Ureter (tissue), 1 donor: ENCODE data around the gene PCDHGB5. TPM values are rescaled to one million over a fixed set of nuclear protein-coding genes. Genes with fewer than 3 reads are reported as not detected.

Source experiments
- DNase-seq: peaks from one replicate; pipeline ENCODE4 v3.0.0-alpha.2; 2020; ENCODE audit warnings: low spot score
- total RNA-seq: library from RNA; stranded (reverse); gene quantifications from one replicate; pipeline ENCODE4 v1.2.4, GENCODE V29; 2023
- donor health status: DM: yes; HTN: yes; CAD: no.

The PCDHGB5 gene
- total RNA-seq, 1 donor from 2014 or later = 12.1 TPM

- DNase-seq = no peak
Observed at GRCh38 chr5:141439411-141440141, 41.8 kb downstream of the PCDHGB5 start.

- DNase-seq = no peak
Observed at GRCh38 chr5:141440341-141440740, 42.6 kb downstream of the PCDHGB5 start.

- DNase-seq = no peak
Observed at GRCh38 chr5:141441571-141442170, 43.9 kb downstream of the PCDHGB5 start.

Other genes starting within 250 kb of the PCDHGB5 start
- gene PCDHB6, start 247.9 kb upstream of the PCDHGB5 start, total RNA-seq = 1.6 TPM
- 2.4 TPM for gene PCDHB7, start 225.3 kb upstream of the PCDHGB5 start, total RNA-seq
- 1.7 TPM for gene PCDHB8, start 220.2 kb upstream of the PCDHGB5 start, total RNA-seq
- gene PCDHB16, start 215.6 kb upstream of the PCDHGB5 start, total RNA-seq = 3.4 TPM
- 1.9 TPM for gene PCDHB9, start 210.8 kb upstream of the PCDHGB5 start, total RNA-seq
- gene PCDHB10, start 205.6 kb upstream of the PCDHGB5 start, total RNA-seq = 2.5 TPM
- gene PCDHB11, start 198.3 kb upstream of the PCDHGB5 start, total RNA-seq = 2.1 TPM
- gene PCDHB12, start 189.2 kb upstream of the PCDHGB5 start, total RNA-seq = 2.8 TPM
- gene PCDHB13, start 184.0 kb upstream of the PCDHGB5 start, total RNA-seq = 6.2 TPM
- gene PCDHB14, start 174.6 kb upstream of the PCDHGB5 start, total RNA-seq = 6.8 TPM
- 4.3 TPM for gene PCDHB15, start 152.6 kb upstream of the PCDHGB5 start, total RNA-seq
- gene SLC25A2, start 93.9 kb upstream of the PCDHGB5 start, total RNA-seq = 1.3 TPM
- gene TAF7, start 77.2 kb upstream of the PCDHGB5 start, total RNA-seq = 56.6 TPM
- 0.57 TPM for gene PCDHGA1, start 67.4 kb upstream of the PCDHGB5 start, total RNA-seq
- gene PCDHGA2, start 59.2 kb upstream of the PCDHGB5 start, total RNA-seq = 2.6 TPM
- 2.9 TPM for gene PCDHGA3, start 54.1 kb upstream of the PCDHGB5 start, total RNA-seq
- 3.0 TPM for gene PCDHGB1, start 47.8 kb upstream of the PCDHGB5 start, total RNA-seq
- 4.2 TPM for gene PCDHGA4, start 42.9 kb upstream of the PCDHGB5 start, total RNA-seq
- gene PCDHGB2, start 38.0 kb upstream of the PCDHGB5 start, total RNA-seq = 4.3 TPM
- 4.6 TPM for gene PCDHGA5, start 33.8 kb upstream of the PCDHGB5 start, total RNA-seq
- gene PCDHGB3, start 27.7 kb upstream of the PCDHGB5 start, total RNA-seq = 3.2 TPM
- 6.1 TPM for gene PCDHGA6, start 24.1 kb upstream of the PCDHGB5 start, total RNA-seq
- gene PCDHGA7, start 15.2 kb upstream of the PCDHGB5 start, total RNA-seq = 5.8 TPM
- 8.0 TPM for gene PCDHGB4, start 10.2 kb upstream of the PCDHGB5 start, total RNA-seq
- 3.3 TPM for gene PCDHGA8, start 5.3 kb upstream of the PCDHGB5 start, total RNA-seq
- 8.9 TPM for gene PCDHGA9, start 4.8 kb downstream of the PCDHGB5 start, total RNA-seq
- 8.2 TPM for gene PCDHGB6, start 10.1 kb downstream of the PCDHGB5 start, total RNA-seq
- 7.4 TPM for gene PCDHGA10, start 15.0 kb downstream of the PCDHGB5 start, total RNA-seq
- 11.7 TPM for gene PCDHGB7, start 19.7 kb downstream of the PCDHGB5 start, total RNA-seq
- gene PCDHGA11, start 23.1 kb downstream of the PCDHGB5 start, total RNA-seq = 5.1 TPM
- gene PCDHGA12, start 32.6 kb downstream of the PCDHGB5 start, total RNA-seq = 5.0 TPM
- 52.6 TPM for gene PCDHGC3, start 78.0 kb downstream of the PCDHGB5 start, total RNA-seq
- 3.6 TPM for gene PCDHGC4, start 87.1 kb downstream of the PCDHGB5 start, total RNA-seq
- 2.8 TPM for gene PCDHGC5, start 91.1 kb downstream of the PCDHGB5 start, total RNA-seq
- 86.5 TPM for gene DIAPH1, start 221.1 kb downstream of the PCDHGB5 start, total RNA-seq
- 56.0 TPM for gene HDAC3, start 238.9 kb downstream of the PCDHGB5 start, total RNA-seq
- 4.4 TPM for gene RELL2, start 239.1 kb downstream of the PCDHGB5 start, total RNA-seq